H9 (cell line): ENCODE data around the gene EIF4E3. TPM values are rescaled to one million over a fixed set of nuclear protein-coding genes. Genes with fewer than 3 reads are reported as not detected.

ENCODE experiments used
- DNase-seq: peaks from one replicate; pipeline ENCODE4 v3.0.0-alpha.2; 2017
- H2AFZ ChIP-seq: one replicate; pipeline ENCODE4 v1.6.1; 2013; ENCODE audit warnings: mild to moderate bottlenecking, low read length, control low read depth, moderate library complexity
- H2AK5ac ChIP-seq: 2 replicates; pipeline ENCODE4 v1.6.1; 2013; ENCODE audit warnings: low read length, control low read depth, mixed read lengths; ENCODE audit not compliant: insufficient read length
- H2BK120ac ChIP-seq: one replicate; pipeline ENCODE4 v1.6.1; 2013; ENCODE audit warnings: low read depth, mild to moderate bottlenecking, low read length, control low read depth, inconsistent platforms; ENCODE audit not compliant: poor library complexity, severe bottlenecking
- H2BK12ac ChIP-seq: 2 replicates; pipeline ENCODE4 v1.6.1; 2013; ENCODE audit warnings: low read length, control low read depth, mixed read lengths, low read depth; ENCODE audit not compliant: insufficient read length
- H2BK15ac ChIP-seq: 2 replicates; pipeline ENCODE4 v1.6.1; 2013; ENCODE audit warnings: low read depth, low read length, control low read depth
- H2BK20ac ChIP-seq: one replicate; pipeline ENCODE4 v1.6.1; 2013; ENCODE audit warnings: low read depth, mild to moderate bottlenecking, low read length, control low read depth, inconsistent platforms; ENCODE audit not compliant: poor library complexity, severe bottlenecking
- H2BK5ac ChIP-seq: 2 replicates; pipeline ENCODE4 v1.6.1; 2013; ENCODE audit warnings: low read length, control low read depth, mixed read lengths; ENCODE audit not compliant: insufficient read length
- H3K14ac ChIP-seq: 2 replicates; pipeline ENCODE4 v1.6.1; 2013; ENCODE audit warnings: low read length, control low read depth; ENCODE audit not compliant: insufficient read depth
- H3K18ac ChIP-seq: 2 replicates; pipeline ENCODE4 v1.6.1; 2013; ENCODE audit warnings: low read depth, mild to moderate bottlenecking, mixed read lengths, low read length, control low read depth; ENCODE audit not compliant: insufficient read length
- H3K23ac ChIP-seq: 2 replicates; pipeline ENCODE4 v1.6.1; 2013; ENCODE audit warnings: low read length, control low read depth, mixed read lengths, low read depth; ENCODE audit not compliant: insufficient read length
- H3K23me2 ChIP-seq: 2 replicates; pipeline ENCODE4 v1.6.1; 2013; ENCODE audit warnings: low read depth, mild to moderate bottlenecking, mixed read lengths, low read length, control low read depth; ENCODE audit not compliant: insufficient read length, poor library complexity, severe bottlenecking
- H3K27ac ChIP-seq: 2 replicates; pipeline ENCODE4 v1.5.1; 2013; ENCODE audit warnings: low read length, control low read depth, mixed read lengths, low read depth; ENCODE audit not compliant: insufficient read length
- H3K27me3 ChIP-seq: 2 replicates; pipeline ENCODE4 v1.6.1; 2013; ENCODE audit warnings: low read length, control low read depth, inconsistent platforms; ENCODE audit not compliant: insufficient read depth
- H3K4ac ChIP-seq: 2 replicates; pipeline ENCODE4 v1.6.1; 2013; ENCODE audit warnings: low read depth, mild to moderate bottlenecking, control low read depth, inconsistent platforms, low read length, moderate library complexity
- H3K4me1 ChIP-seq: 2 replicates; pipeline ENCODE4 v1.6.1; 2013; ENCODE audit warnings: low read length, control low read depth, inconsistent platforms; ENCODE audit not compliant: insufficient read depth
- H3K4me2 ChIP-seq: 2 replicates; pipeline ENCODE4 v1.6.1; 2013; ENCODE audit warnings: low read length, control low read depth, mixed read lengths; ENCODE audit not compliant: insufficient read length, insufficient read depth
- H3K56ac ChIP-seq: 2 replicates; pipeline ENCODE4 v1.6.1; 2013; ENCODE audit warnings: low read depth, mild to moderate bottlenecking, mixed read lengths, low read length, control low read depth; ENCODE audit not compliant: insufficient read length
- H3K79me1 ChIP-seq: 2 replicates; pipeline ENCODE4 v1.6.1; 2013; ENCODE audit warnings: low read depth, mild to moderate bottlenecking, moderate library complexity, low read length, control low read depth, inconsistent platforms; ENCODE audit not compliant: insufficient read depth, poor library complexity, severe bottlenecking
- H3K79me2 ChIP-seq: 2 replicates; pipeline ENCODE4 v1.6.1; 2013; ENCODE audit warnings: low read length, control low read depth, inconsistent platforms; ENCODE audit not compliant: insufficient read depth
- H3K9ac ChIP-seq: 2 replicates; pipeline ENCODE4 v1.6.1; 2013; ENCODE audit warnings: low read length, control low read depth, mixed read lengths; ENCODE audit not compliant: insufficient read length; ENCODE audit errors: extremely low read depth
- H3K9me3 ChIP-seq: one replicate; pipeline ENCODE4 v1.6.1; 2013; ENCODE audit warnings: low read depth, low read length, inconsistent platforms; ENCODE audit not compliant: control insufficient read depth
- H3T11ph ChIP-seq: one replicate; pipeline ENCODE4 v1.6.1; 2013; ENCODE audit warnings: mild to moderate bottlenecking, low read length, control low read depth, inconsistent platforms
- H4K20me1 ChIP-seq: one replicate; pipeline ENCODE4 v1.6.1; 2013; ENCODE audit not compliant: control insufficient read depth, insufficient read length, insufficient read depth
- H4K5ac ChIP-seq: 2 replicates; pipeline ENCODE4 v1.6.1; 2013; ENCODE audit warnings: low read depth, mild to moderate bottlenecking, mixed read lengths, low read length, control low read depth; ENCODE audit not compliant: insufficient read length
- H4K8ac ChIP-seq: replicated peaks from 2 replicates; pipeline ENCODE4 v1.6.1; 2013; ENCODE audit warnings: low read length, control low read depth, mixed read lengths, low read depth; ENCODE audit not compliant: insufficient read length
- H4K91ac ChIP-seq: 2 replicates; pipeline ENCODE4 v1.6.1; 2013; ENCODE audit warnings: low read depth, mild to moderate bottlenecking, moderate library complexity, mixed read lengths, low read length, control low read depth; ENCODE audit not compliant: insufficient read length
- H3K27ac Mint-ChIP-seq, 3 experiments: 2 replicates in 2 of 3; 3 replicates in 1 of 3; pipeline ENCODE4 v1.8.0; 2020 to 2021; ENCODE audit warnings: mixed read lengths in 3 of 3, mild to moderate bottlenecking in 1 of 3, moderate library complexity in 1 of 3
- H3K27me3 Mint-ChIP-seq: 2 replicates; pipeline ENCODE4 v1.8.0; 2021; ENCODE audit warnings: low read depth, mild to moderate bottlenecking, moderate library complexity, mixed read lengths
- H3K36me3 Mint-ChIP-seq, 3 experiments: 2 replicates in 2 of 3; 3 replicates in 1 of 3; pipeline ENCODE4 v1.8.0; 2020 to 2021; ENCODE audit warnings: low read depth in 3 of 3, mixed read lengths in 3 of 3; ENCODE audit not compliant: insufficient read depth in 1 of 3
- H3K4me1 Mint-ChIP-seq, 2 experiments: 2 replicates each; pipeline ENCODE4 v1.8.0; 2020; ENCODE audit warnings: mixed read lengths in 2 of 2
- H3K4me3 Mint-ChIP-seq, 2 experiments: 2 replicates in 1 of 2; 3 replicates in 1 of 2; pipeline ENCODE4 v1.8.0; 2020 to 2021; ENCODE audit warnings: mild to moderate bottlenecking in 2 of 2, mixed read lengths in 2 of 2, moderate library complexity in 1 of 2
- H3K9me3 Mint-ChIP-seq, 2 experiments: 2 replicates in 1 of 2; 3 replicates in 1 of 2; pipeline ENCODE4 v1.8.0; 2020; ENCODE audit warnings: mild to moderate bottlenecking in 2 of 2, mixed read lengths in 2 of 2, moderate library complexity in 1 of 2
- WGBS: extraction: QIAGEN DNeasy Blood & Tissue Kit; methylation state at CpG from one replicate; pipeline ENCODE4 v1.1.7; 2013; ENCODE audit warnings: missing lambda C conversion rate, low lambda C conversion rate, mixed read lengths; ENCODE audit not compliant: insufficient read length; ENCODE audit errors: extremely low coverage; 5-methylcytosine and 5-hydroxymethylcytosine counted together
- total RNA-seq: library from RNA; stranded (reverse); gene quantifications from 2 replicates; pipeline ENCODE4 v1.2.1, GENCODE V29; 2021
- TF ChIP-seq, protein P1 (sequence below): fragments of 200-600 bp; sonication (generic); conservative IDR thresholded peaks from 3 replicates; pipeline ENCODE4 v1.8.0; 2021; ENCODE audit warnings: antibody characterized with exemption, mild to moderate bottlenecking

The EIF4E3 gene
- total RNA-seq, 1 experiment from 2014 or later = 12.9 TPM

GRCh38 chr3:71724584-71725270 is 475 bp downstream of the EIF4E3 start:
- peak overlapping the region; percentile 3 for H3K9ac ChIP-seq
- no peak overlapping the region for H2AFZ ChIP-seq

More at GRCh38 chr3:71724584-71725270, 475 bp downstream of the EIF4E3 start:
- no peak overlapping the region for H3K56ac ChIP-seq
- H3K23me2 ChIP-seq = peaks cover 9% of the 10 kb centered on the region
- H4K91ac ChIP-seq = no peak overlapping the region
- TF ChIP-seq, protein P1, sequence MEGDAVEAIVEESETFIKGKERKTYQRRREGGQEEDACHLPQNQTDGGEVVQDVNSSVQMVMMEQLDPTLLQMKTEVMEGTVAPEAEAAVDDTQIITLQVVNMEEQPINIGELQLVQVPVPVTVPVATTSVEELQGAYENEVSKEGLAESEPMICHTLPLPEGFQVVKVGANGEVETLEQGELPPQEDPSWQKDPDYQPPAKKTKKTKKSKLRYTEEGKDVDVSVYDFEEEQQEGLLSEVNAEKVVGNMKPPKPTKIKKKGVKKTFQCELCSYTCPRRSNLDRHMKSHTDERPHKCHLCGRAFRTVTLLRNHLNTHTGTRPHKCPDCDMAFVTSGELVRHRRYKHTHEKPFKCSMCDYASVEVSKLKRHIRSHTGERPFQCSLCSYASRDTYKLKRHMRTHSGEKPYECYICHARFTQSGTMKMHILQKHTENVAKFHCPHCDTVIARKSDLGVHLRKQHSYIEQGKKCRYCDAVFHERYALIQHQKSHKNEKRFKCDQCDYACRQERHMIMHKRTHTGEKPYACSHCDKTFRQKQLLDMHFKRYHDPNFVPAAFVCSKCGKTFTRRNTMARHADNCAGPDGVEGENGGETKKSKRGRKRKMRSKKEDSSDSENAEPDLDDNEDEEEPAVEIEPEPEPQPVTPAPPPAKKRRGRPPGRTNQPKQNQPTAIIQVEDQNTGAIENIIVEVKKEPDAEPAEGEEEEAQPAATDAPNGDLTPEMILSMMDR = no peak
- H2BK20ac ChIP-seq = no peak overlapping the region
- H3K9me3 ChIP-seq = no peaks in the 10 kb centered on the region
- H3K4ac ChIP-seq = no peak overlapping the region
- no peaks in the 10 kb centered on the region for H3K79me1 ChIP-seq
- H3K4me1 Mint-ChIP-seq = peaks cover 22 to 31% of the 10 kb centered on the region in 2 experiments
- peak overlapping the region; percentile 25 for H3K14ac ChIP-seq
- H3K4me2 ChIP-seq = peak overlapping the region; percentile 69
- peaks cover 40% of the 10 kb centered on the region for H3K27me3 Mint-ChIP-seq
- H2AK5ac ChIP-seq = no peak overlapping the region
- H3K79me2 ChIP-seq = no peaks in the 10 kb centered on the region
- peak overlapping the region; percentile 73 to 86 for H3K4me3 Mint-ChIP-seq
- no peak overlapping the region for H2BK15ac ChIP-seq
- peaks cover 6% of the 10 kb centered on the region; the same call in 1 of the 2 replicates for H3K27me3 ChIP-seq
- no peak overlapping the region for H3K27ac Mint-ChIP-seq
- no peak overlapping the region for H3K27ac ChIP-seq
- H4K20me1 ChIP-seq = no peaks in the 10 kb centered on the region
- no peak overlapping the region for H3T11ph ChIP-seq
- no peak for DNase-seq
- H3K23ac ChIP-seq = no peak overlapping the region
- no peak overlapping the region for H4K8ac ChIP-seq
- H3K18ac ChIP-seq = no peak overlapping the region
- no peak overlapping the region for H2BK12ac ChIP-seq
- H2BK120ac ChIP-seq = no peak overlapping the region
- 0 out of 7 replicates have a peak, but pooled peaks cover 0 to 4% (median 0%) of the 10 kb centered on the region in 3 experiments for H3K36me3 Mint-ChIP-seq
- H2BK5ac ChIP-seq = no peak overlapping the region
- no CpG with 5 or more reads among the region's 73 CpGs for WGBS
- peaks cover 3% of the 10 kb centered on the region; the same call in 1 of the 2 replicates for H3K4me1 ChIP-seq
- H4K5ac ChIP-seq = no peak overlapping the region
- H3K9me3 Mint-ChIP-seq = no peaks in the 10 kb centered on the region
